Retinal pigment epithelial cell (primary cell): ENCODE data around the gene TRIM15.

Experiments used
- DNase-seq: peaks from one replicate; pipeline ENCODE4 v3.0.0-alpha.2; 2010; ENCODE audit warnings: low read depth
- H3K4me3 ChIP-seq: 2 replicates; pipeline ENCODE4 v1.5.1; 2011; ENCODE audit warnings: mild to moderate bottlenecking, low read length, control low read depth, moderate library complexity
- CTCF ChIP-seq: conservative IDR thresholded peaks from 2 replicates; pipeline ENCODE4 v1.5.1; 2011; ENCODE audit warnings: low read depth, low read length, control low read depth, inconsistent platforms

Gene TRIM15

GRCh38 chr6:30149234-30149633 lies 14.1 kb upstream of the TRIM15 start:
- TF ChIP-seq CTCF = no peak
- DNase-seq = no peak
- H3K4me3 ChIP-seq = no peak overlapping the region

- TF ChIP-seq CTCF = no peak
- no peak for DNase-seq
- H3K4me3 ChIP-seq = no peak overlapping the region
Measured at GRCh38 chr6:30149858-30150550, 13.3 kb upstream of the TRIM15 start.

GRCh38 chr6:30150671-30151395 lies 12.5 kb upstream of the TRIM15 start:
- no peak for TF ChIP-seq CTCF
- DNase-seq = no peak
- no peak overlapping the region for H3K4me3 ChIP-seq

GRCh38 chr6:30151580-30151979 lies 11.8 kb upstream of the TRIM15 start:
- no peak overlapping the region for H3K4me3 ChIP-seq
- no peak for DNase-seq
- TF ChIP-seq CTCF = no peak

- no peak for TF ChIP-seq CTCF
- no peak for DNase-seq
- H3K4me3 ChIP-seq = no peak overlapping the region
Measured at GRCh38 chr6:30152016-30152673, 11.2 kb upstream of the TRIM15 start.

GRCh38 chr6:30152910-30153610 lies 10.3 kb upstream of the TRIM15 start:
- no peak for TF ChIP-seq CTCF
- DNase-seq = no peak
- no peak overlapping the region for H3K4me3 ChIP-seq
